Measurements from ENCODE around the gene NUTF2. TPM values are rescaled to one million over a fixed set of nuclear protein-coding genes. Genes with fewer than 3 reads are reported as not detected.

Gene NUTF2
- total and polyA plus RNA-seq, 2 of the 8 experiments (the other 6 are each of a cell fraction or from before 2014, with no cell fraction given): 219 to 377 TPM

DNA sequence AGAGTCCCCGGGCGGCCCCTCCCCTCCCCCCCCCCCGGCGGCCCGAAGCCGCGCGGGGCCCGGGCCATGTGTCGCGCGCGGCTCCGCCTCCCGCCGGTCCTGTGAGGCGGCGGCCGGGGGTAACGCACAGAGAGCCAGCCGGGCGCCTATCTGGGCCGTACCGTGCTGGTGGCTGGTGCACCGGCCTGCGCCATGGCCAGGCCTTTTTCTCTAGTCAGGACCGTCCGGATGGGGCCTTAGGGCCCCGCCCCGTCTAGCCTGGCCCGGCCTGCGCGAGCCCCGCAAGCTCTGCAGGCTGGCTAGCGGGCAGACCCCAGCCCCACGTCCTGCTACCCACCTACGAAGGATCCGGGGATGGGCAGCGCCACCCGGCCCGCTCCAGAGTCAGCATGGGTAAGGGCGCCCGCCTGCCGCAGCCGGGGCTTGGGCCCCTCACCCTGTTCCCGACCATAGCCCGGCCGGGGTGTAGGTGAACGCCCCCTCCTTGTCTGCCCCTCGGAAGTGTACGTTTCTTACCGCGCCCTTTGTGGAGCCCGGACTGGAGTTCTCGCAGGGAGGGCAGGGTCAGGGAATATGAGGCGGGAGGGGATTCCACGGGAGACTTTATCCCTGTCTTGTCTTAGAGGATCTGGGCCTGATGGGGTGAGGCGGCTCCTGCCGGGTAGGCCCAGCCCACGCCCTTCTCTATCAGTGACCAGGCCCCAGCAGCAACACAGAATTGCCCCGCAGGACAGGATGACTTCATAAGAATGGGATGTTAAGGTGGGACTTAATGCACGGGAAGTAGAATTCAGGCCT, 530 bp downstream of the NUTF2 start, which contains the start of gene CENPT:
Gene CENPT, minus strand, starts transcription at position 630 of the 798 bp plus-strand sequence. CDS start 13,834 bp downstream, outside the sequence.
- FAIRE-seq (no peak), DNase-seq (ENCODE audit: low read depth in 1 of 2, low spot score in 2 of 2) (peak in 1 of 2 experiments; percentile 69)
- H2BK12ac ChIP-seq (ENCODE audit: low read depth, low read length): no peak within 1 kb of the TSS
- no peak within 1 kb of the TSS for H3K23ac ChIP-seq (ENCODE audit: insufficient read length)
- peak within 1 kb of the TSS; percentile 95 for H4K8ac ChIP-seq (ENCODE audit: extremely low read depth, insufficient read depth, low read length)
- H3K27me3 ChIP-seq (replicated peaks in 1 of 4; ENCODE audit: control insufficient read depth in 3 of 4, extremely low read depth in 1 of 4, insufficient read depth in 3 of 4, low read length in 3 of 4): no peaks in the 10 kb centered on the region
- H3K79me2 ChIP-seq (ENCODE audit: control insufficient read depth in 1 of 2, insufficient read depth in 2 of 2, low read length in 2 of 2): peaks cover 18 to 75% of the 10 kb centered on the region in 2 experiments
- H3K9ac ChIP-seq (replicated peaks in 1 of 4; ENCODE audit: extremely low read depth in 1 of 4, low read depth in 3 of 4, low read length in 3 of 4): peak within 1 kb of the TSS; percentile 78 to 96 (median 92)
- no peaks in the 10 kb centered on the region for H3K9me3 ChIP-seq (ENCODE audit: insufficient read depth in 2 of 2, low read depth in 1 of 2, low read length in 1 of 2)
- H2BK120ac ChIP-seq (replicated peaks; ENCODE audit: low read depth, low read length): no peak within 1 kb of the TSS
- ChIA-PET CTCF (ENCODE audit: partially characterized antibody) (interaction anchor here (1.3 to 10.2 kb wide), 6 partner anchors 10 to 184 kb away, joined by 3 to 123 read pairs (median 6); partner anchors contain the start of gene NRN1L), POLR2A (ENCODE audit: partially characterized antibody) (interaction anchor here (0.6 to 11.7 kb wide), 13 partner anchors 10 to 350 kb away, joined by 3 to 100 read pairs (median 5); partner anchors contain the start of gene EDC4)
- H3K4me3 ChIP-seq (ENCODE audit: extremely low read depth in 1 of 4, insufficient read depth in 2 of 4, low read depth in 3 of 4, low read length in 4 of 4): peak within 1 kb of the TSS; percentile 91 to 95 (median 93)
- H3K18ac ChIP-seq (ENCODE audit: extremely low read depth, low read length): peak within 1 kb of the TSS; percentile 60; the same call in 1 of the 2 replicates
- peak within 1 kb of the TSS; percentile 80 for H3K4ac ChIP-seq (replicated peaks; ENCODE audit: insufficient read length, low read depth, low read length)
- peak within 1 kb of the TSS; percentile 75; the same call in 1 of the 2 replicates for H2BK5ac ChIP-seq (ENCODE audit: low read depth, low read length)
- peak within 1 kb of the TSS; percentile 58 for H4K5ac ChIP-seq (ENCODE audit: insufficient read length, low read depth, low read length)
- no peak within 1 kb of the TSS for H4K91ac ChIP-seq (replicated peaks; ENCODE audit: insufficient read length, low read length)
- no peak within 1 kb of the TSS for H2BK20ac ChIP-seq (ENCODE audit: low read length)
- peaks cover 21% of the 10 kb centered on the region for H3K23me2 ChIP-seq (ENCODE audit: low read depth, low read length)
- H3K14ac ChIP-seq (ENCODE audit: insufficient read length): no peak within 1 kb of the TSS
- peaks cover 6 to 27% (median 14%) of the 10 kb centered on the region in 4 experiments for H3K4me1 ChIP-seq (replicated peaks in 1 of 4; ENCODE audit: control insufficient read depth in 3 of 4, insufficient read depth in 4 of 4, low read length in 3 of 4)
- H3K4me2 ChIP-seq (ENCODE audit: insufficient read depth in 1 of 2, low read depth in 2 of 2, low read length in 2 of 2): peak within 1 kb of the TSS; percentile 90 to 94
- no peak within 1 kb of the TSS for H2AFZ ChIP-seq (ENCODE audit: low read length)
- WGBS, 2 experiments (ENCODE audit: extremely low coverage in 1 of 2, insufficient coverage in 1 of 2, insufficient read length in 1 of 2, insufficient replicate concordance in 2 of 2, low coverage in 1 of 2, low lambda C conversion rate in 2 of 2, missing lambda C conversion rate in 1 of 2): 3% methylated on average over 26 of the region's 62 CpGs; no CpG with 5 or more reads in 1 of the 2 experiments
- H3K79me1 ChIP-seq (ENCODE audit: low read depth, low read length): peaks cover 14% of the 10 kb centered on the region
- peak within 1 kb of the TSS; percentile 84 for H3K27ac ChIP-seq (ENCODE audit: low read depth, low read length)
- H3K36me3 ChIP-seq (ENCODE audit: control insufficient read depth in 2 of 4, insufficient read depth in 4 of 4, low read length in 3 of 4): peaks cover 0 to 4% (median 0%) of the 10 kb centered on the region in 4 experiments; a peak in 2 of 8 replicates
- H2BK15ac ChIP-seq (ENCODE audit: low read length): no peak within 1 kb of the TSS
- peaks cover 19 to 26% of the 10 kb centered on the region in 2 experiments for H4K20me1 ChIP-seq (replicated peaks in 1 of 2; ENCODE audit: control insufficient read depth in 1 of 2, insufficient read depth in 2 of 2, low read length in 2 of 2)
- H3K56ac ChIP-seq (replicated peaks; ENCODE audit: insufficient read length, low read depth, low read length): peak within 1 kb of the TSS; percentile 83
- H2AK5ac ChIP-seq (ENCODE audit: low read depth, low read length): no peak within 1 kb of the TSS
- TF ChIP-seq SP1 (IDR thresholded peaks at IDR 0.05; ENCODE audit: low read depth, low read length): no peak
- no peak for TF ChIP-seq CEBPB (IDR thresholded peaks at IDR 0.05; ENCODE audit: low read depth, low read length)
- TF ChIP-seq KDM5A (IDR thresholded peaks at IDR 0.05; ENCODE audit: low read length): no peak
- TF ChIP-seq POLR2AphosphoS5 (IDR thresholded peaks at IDR 0.05; ENCODE audit: low read depth, low read length): 0 out of 2 replicates have a peak, but pooled peaks have one; percentile 49
- TF ChIP-seq, protein P1, sequence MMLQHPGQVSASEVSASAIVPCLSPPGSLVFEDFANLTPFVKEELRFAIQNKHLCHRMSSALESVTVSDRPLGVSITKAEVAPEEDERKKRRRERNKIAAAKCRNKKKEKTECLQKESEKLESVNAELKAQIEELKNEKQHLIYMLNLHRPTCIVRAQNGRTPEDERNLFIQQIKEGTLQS (IDR thresholded peaks at IDR 0.05; ENCODE audit: insufficient read depth, low read depth, low read length): no peak
- peak in 1 of 2 experiments; percentile 19; a peak in 1 of 3 replicates for TF ChIP-seq POLR2A (IDR thresholded peaks at IDR 0.05; ENCODE audit: control extremely low read depth in 1 of 2, low read depth in 2 of 2, low read length in 2 of 2)
- no peak for TF ChIP-seq EGR1 (IDR thresholded peaks at IDR 0.05; ENCODE audit: borderline replicate concordance, low read depth, low read length)
- TF ChIP-seq GTF2F1 (IDR thresholded peaks at IDR 0.05; ENCODE audit: borderline replicate concordance, low read depth, low read length): no peak
- TF ChIP-seq CTBP2 (IDR thresholded peaks at IDR 0.05; ENCODE audit: borderline replicate concordance, insufficient read depth, insufficient read length, low read length): no peak
- no peak for TF ChIP-seq SIX5 (IDR thresholded peaks at IDR 0.05; ENCODE audit: low read depth, low read length)
- no peak for TF ChIP-seq SAP30 (IDR thresholded peaks at IDR 0.05; ENCODE audit: insufficient read depth, insufficient replicate concordance, low read length)
